Measurements from ENCODE around the gene KRT5.
"Not testable (repeated sequence)": the region's sequence is repeated elsewhere in the genome, so short reads cannot be mapped to it uniquely, and the experiment has no call there.

Gene KRT5

GRCh38 chr12:52519387-52519703 lies 849 bp downstream of the KRT5 start:
- DNase-seq (ENCODE audit: low spot score) = no peak

GRCh38 chr12:52518574-52519386 lies 1.4 kb downstream of the KRT5 start:
- no peak for DNase-seq (ENCODE audit: low spot score)

GRCh38 chr12:52517888-52518287 lies 2.3 kb downstream of the KRT5 start:
- DNase-seq (ENCODE audit: low spot score) = no peak

GRCh38 chr12:52517005-52517835 lies 3.0 kb downstream of the KRT5 start:
- DNase-seq (ENCODE audit: low spot score) = no peak

DNA sequence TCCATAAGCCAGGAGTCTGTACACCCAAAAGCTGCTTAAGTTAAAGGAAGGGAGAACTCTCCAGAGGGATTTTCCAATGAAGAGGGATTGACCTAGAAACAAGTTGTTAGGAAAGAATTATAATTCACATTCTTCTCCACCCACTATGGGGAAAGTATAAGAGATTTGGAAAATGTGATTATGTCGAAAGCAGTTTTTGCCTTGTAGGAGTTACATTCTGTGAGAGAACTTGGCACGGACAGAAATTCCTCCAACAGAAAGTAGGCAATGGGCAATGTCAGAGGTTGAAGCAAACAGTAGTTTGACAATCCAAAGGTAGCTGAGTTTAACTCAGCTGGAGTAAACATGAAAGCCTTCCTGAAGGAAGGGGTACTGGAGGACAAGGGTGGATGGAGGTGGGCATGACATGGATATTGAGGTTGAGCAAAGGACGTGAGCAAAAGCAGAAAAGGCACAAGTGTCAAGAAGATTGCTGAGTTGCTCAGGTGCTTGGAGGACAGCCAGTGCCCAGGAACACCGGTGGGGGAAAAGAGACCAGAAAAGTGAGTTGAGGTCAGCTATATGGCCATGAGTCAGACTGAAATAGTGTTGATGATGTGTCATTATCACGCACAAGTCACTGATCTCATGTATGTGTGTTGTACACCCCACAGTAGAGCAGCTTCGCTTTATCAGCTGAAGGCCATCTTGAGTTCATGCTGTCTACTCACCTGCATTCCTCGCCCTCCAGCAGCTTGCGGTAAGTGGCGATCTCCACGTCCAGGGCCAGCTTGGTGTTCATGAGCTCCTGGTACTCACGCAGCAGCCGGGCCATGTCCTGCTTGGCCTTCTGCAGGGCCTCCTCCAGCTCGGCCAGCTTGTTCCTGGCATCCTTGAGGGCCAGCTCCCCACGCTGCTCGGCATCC lies 4.0 kb downstream of the KRT5 start:
- DNase-seq (ENCODE audit: low spot score) = no peak

- DNase-seq (ENCODE audit: low spot score) = no peak
Measured at GRCh38 chr12:52515319-52515646, 4.9 kb downstream of the KRT5 start.

DNA sequence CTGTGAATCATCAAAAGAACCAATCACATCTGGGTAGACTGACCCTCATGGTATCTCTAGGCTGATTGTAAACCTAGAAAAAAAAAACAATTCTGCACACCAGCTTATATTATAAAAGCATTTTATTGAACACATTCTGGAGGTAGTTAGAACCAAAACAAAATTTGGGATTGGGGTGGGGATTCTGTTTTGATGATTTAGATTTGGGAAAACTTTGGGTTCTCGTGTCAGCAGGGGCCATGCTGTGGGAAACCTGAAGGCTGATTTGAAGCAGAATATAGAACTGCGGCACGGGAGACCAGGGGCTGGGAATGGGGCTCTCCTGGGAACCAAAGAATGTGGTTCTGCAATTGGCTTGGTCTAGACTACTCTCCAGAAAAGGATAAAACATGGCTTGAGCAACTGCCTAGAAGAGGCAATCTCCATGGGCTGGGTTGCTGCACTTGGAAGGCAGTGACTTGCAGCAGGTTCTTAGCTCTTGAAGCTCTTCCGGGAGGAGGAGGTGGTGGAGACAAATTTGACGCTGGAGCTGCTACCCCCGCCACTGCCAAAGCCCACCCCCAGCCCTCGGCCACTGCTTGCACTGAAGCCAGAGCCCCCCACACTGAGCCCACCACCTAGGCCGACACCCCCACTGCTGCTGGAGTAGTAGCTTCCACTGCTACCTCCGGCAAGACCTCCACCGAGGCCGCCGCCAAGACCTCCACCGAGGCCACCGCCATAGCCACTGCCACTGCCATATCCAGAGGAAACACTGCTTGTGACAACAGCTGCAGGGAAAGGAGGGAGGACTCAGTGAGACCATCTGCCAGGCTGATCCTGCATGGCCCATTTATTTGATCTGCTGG lies 5.5 kb downstream of the KRT5 start:
- no peak for DNase-seq (ENCODE audit: low spot score)

DNA sequence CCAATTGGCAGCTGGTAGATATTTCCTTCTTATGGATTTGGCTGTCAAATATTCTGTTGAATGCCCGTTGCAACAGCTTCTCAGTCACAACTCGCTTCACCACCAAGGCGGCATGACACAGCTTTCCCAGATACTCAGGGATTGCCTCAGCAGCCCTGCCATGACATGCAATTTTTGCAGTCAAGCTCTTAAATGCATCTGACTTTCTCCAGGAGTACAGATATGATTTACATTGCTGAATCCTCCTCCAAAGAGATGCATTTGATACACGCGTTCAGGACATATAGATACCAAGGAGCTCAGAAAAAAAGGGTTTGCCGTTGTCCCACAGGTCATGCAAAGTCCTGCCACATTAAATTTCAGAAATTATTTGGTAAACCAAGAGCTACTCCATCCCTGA lies 6.5 kb downstream of the KRT5 start:
- DNase-seq (ENCODE audit: low spot score) = no peak

GRCh38 chr12:52508211-52508610 lies 12.0 kb downstream of the KRT5 start:
- DNase-seq (ENCODE audit: low spot score) = no peak

DNA sequence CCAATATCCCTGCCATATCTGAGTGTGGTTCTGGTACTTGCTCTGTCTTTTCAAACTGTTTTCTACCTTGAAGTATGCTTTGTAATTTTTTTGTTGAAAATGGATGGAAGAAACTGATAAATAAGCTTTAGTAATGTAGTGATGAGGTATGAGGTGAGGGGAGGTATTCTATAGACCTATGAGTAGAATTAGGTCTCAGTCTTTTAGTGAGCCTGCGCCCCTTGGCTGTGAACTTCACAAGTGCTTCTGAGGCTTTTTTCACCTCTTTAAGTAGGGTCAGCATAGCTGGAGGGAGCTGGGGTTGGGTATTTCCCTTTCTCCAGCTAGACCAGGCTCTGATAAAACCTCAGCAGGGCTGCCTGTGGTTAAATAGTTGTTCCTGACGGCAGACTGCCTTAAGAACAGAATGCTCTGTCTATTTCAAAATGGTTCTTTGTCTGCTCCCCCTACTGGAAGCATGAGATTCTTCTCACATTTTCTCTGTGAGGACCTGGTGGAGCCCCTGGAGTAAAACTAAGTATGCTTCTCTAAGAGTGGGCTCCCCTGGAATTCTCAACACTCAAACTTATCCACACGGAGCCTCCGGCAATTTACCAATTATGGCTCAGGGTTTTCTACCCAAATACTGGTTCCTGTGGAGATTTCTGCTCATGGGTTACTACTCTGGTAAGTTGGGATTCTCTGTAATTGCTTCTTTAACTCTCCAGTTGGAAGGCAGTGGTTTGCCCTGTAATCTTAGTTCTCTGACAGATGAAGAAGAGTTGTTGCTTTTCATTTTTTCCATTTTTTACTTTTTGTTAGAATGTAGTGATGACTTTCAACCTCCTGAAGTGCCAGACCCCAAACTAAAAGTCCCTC lies 13.1 kb downstream of the KRT5 start:
- DNase-seq (ENCODE audit: low spot score) = peak; percentile 26

GRCh38 chr12:52502877-52503276 lies 17.3 kb downstream of the KRT5 start:
- no peak for DNase-seq (ENCODE audit: low spot score)

DNA sequence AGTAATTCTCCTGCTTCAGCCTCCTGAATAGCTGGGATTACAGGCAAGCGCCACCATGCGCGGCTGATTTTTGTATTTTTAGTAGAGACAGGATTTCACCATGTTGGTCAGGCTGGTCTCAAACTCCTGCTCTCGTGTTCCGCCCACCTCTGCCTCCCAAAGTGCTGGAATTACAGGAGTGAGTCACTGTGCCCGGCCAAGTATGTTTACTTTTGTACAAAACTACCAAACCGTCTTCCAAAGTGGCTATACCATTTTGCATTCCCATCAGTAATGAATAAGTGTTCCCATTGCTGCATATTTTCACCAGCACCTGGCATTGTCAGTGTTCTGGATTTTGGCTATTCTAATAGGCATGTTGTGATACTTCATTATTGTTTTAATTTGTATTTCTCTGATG lies 18.7 kb downstream of the KRT5 start:
- DNase-seq (ENCODE audit: low spot score) = no peak

- DNase-seq (ENCODE audit: low spot score) = not testable (repeated sequence)
Measured at GRCh38 chr12:52500574-52500973, 19.6 kb downstream of the KRT5 start.

GRCh38 chr12:52499806-52500560 lies 20.2 kb downstream of the KRT5 start:
- DNase-seq (ENCODE audit: low spot score) = no peak

- DNase-seq (ENCODE audit: low spot score) = no peak
Measured at GRCh38 chr12:52498946-52499345, 21.2 kb downstream of the KRT5 start.

- no peak for DNase-seq (ENCODE audit: low spot score)
Measured at GRCh38 chr12:52497975-52498374, 22.2 kb downstream of the KRT5 start.

- DNase-seq (ENCODE audit: low spot score) = no peak
Measured at GRCh38 chr12:52496590-52497071, 23.6 kb downstream of the KRT5 start.

DNA sequence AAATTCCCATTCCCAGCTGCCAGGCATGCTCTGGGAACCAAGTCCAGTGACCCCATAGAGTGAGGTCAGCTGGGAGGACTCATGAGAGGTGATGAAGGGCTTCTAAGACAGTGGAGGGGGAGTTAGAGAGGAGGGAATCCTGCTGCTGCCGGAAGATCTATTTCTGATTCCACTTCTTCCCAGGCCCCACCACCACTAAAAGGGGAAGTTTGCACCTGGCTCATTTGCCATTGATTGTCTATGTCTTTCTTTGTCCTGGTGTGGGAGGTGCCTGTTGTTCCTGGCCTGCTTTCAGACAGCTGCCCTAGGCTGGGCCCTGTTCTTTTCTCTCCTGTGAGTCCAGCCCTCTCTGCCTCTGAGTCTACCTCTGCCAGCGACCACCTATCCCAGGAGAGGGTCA lies 24.1 kb downstream of the KRT5 start:
- DNase-seq (ENCODE audit: low spot score) = no peak

GRCh38 chr12:52495389-52495788 lies 24.8 kb downstream of the KRT5 start:
- DNase-seq (ENCODE audit: low spot score) = no peak

DNA sequence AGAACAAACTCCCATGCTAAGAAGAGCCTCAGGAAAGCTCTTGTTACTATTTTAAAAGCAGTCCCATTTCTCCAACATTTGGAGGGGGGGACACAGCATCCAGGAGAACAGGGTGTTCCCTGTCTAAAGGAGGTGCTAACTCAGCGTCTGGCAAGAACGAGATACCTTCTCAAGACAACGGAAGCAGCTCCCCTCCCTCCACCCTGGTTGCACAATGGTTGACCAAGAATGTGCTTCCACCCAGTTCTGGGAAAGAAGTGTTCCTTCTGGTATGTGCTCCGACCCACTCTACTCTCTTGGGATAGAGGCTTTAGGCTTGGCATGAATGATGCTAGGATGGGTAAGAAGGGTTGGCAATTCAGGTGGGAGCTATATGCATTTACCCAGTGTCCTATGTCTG lies 25.7 kb downstream of the KRT5 start:
- no peak for DNase-seq (ENCODE audit: low spot score)

All from CD4-positive, alpha-beta T cell treated with Interleukin-2 at 100 ng/mL for 4 hours (primary cell).